ENCODE measurements around the gene LCE2A.
A peak's percentile ranks its signal among the peaks of the same experiment; 100 is the strongest.
"Not testable (repeated sequence)": the region's sequence is repeated elsewhere in the genome, so short reads cannot be mapped to it uniquely, and the experiment has no call there.

The LCE2A gene

DNA sequence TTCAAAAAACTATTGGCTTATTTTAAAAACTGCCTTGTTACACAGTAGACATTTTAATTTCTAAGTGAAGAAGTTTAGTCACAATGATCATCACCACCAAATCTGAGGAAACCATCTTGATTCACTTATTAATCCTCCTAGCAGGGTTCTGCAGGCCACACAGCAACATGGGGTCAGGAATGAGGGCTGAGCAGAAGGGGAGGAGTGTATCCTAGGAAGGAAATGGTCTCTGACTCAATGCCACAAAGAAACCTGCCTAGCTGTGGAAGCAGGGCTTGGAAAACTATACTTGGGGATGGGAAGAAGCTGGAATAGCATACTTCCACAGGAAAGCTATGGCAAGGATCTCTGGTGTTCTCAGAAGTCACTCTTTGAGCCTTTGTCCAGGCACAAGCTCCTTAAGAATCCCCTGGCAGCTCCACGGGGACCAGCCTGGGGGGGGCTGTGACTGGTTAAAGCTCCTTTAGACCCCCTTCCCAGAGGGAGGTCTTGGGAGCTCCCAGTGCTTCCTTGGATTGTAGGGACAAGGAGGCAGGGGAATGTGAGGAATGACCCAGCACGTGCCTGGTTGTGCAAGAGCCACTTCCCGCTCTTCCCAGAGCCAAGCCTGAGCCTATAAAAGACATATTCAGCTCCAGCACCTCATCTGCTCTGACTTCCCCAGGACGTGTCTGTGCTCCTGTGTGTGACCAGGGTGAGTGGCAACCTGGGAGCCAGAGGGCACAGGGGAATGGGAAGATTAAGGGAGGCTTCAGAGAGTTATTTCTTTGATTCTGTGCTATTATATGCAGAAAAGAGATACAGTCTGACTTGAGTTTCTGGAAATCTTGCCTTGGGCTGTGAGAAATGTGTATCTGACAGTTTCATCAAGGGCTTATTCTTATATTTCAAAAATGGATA lies at the start of gene LCE2A:
Gene LCE2A (plus strand): TSS at position 645 of the 900 bp plus-strand sequence. CDS start 557 bp downstream, outside the sequence.
- TF ChIP-seq, protein P1, sequence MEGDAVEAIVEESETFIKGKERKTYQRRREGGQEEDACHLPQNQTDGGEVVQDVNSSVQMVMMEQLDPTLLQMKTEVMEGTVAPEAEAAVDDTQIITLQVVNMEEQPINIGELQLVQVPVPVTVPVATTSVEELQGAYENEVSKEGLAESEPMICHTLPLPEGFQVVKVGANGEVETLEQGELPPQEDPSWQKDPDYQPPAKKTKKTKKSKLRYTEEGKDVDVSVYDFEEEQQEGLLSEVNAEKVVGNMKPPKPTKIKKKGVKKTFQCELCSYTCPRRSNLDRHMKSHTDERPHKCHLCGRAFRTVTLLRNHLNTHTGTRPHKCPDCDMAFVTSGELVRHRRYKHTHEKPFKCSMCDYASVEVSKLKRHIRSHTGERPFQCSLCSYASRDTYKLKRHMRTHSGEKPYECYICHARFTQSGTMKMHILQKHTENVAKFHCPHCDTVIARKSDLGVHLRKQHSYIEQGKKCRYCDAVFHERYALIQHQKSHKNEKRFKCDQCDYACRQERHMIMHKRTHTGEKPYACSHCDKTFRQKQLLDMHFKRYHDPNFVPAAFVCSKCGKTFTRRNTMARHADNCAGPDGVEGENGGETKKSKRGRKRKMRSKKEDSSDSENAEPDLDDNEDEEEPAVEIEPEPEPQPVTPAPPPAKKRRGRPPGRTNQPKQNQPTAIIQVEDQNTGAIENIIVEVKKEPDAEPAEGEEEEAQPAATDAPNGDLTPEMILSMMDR (conservative IDR thresholded peaks at IDR 0.05): no peak
- TF ChIP-seq ZFX (IDR thresholded peaks at IDR 0.05): no peak
- H3K27ac ChIP-seq: no peak within 1 kb of the TSS

DNA sequence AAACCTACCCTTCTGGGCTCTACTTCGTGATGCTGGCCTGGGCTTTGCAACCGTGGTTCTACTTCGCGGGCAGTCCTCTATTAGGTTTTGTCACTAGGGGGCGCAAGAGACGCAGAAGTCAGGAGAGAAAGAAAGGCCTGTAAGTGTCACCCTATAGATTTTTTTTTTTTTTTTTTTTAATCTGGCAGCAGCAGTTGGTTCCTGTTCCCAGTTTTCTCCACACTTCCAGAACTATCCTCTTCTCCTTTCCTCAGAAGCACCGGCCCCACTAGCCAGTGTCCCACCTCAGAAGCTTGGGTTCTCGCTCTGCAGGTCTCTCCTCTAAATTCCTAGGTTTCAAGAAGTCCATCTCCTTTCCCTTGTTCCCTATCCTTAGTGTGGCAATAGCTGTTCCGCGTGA lies 44.0 kb upstream of the LCE2A start:
- no peak overlapping the region for H3K27ac ChIP-seq
- TF ChIP-seq, protein P1 (conservative IDR thresholded peaks at IDR 0.05): peak; percentile 94
- no peak for TF ChIP-seq ZFX (IDR thresholded peaks at IDR 0.05)

DNA sequence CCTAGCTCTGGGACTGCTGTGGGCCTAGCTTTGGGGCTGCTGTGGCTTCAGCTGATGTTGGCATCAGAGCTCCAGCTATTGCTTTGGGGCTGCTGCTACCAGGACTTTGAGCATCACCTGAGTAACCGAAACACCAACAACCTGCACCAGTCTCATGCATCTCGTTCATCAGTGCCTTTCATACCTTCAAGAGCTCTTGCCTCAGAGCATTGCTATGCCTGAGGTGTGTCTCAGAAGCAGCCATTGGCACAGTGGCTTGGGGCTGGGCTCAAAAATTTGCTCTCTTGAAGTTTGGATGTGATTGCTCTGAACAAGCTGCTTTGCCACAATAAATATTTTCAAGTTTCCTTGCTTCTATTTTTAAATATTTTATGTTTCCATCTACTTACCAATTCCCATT lies 41.7 kb upstream of the LCE2A start:
- TF ChIP-seq, protein P1 (conservative IDR thresholded peaks at IDR 0.05): no peak
- no peak for TF ChIP-seq ZFX (IDR thresholded peaks at IDR 0.05)

GRCh38 chr1:152657677-152658076 lies 40.5 kb upstream of the LCE2A start:
- no peak overlapping the region for H3K27ac ChIP-seq
- TF ChIP-seq ZFX (IDR thresholded peaks at IDR 0.05): no peak
- TF ChIP-seq, protein P1 (conservative IDR thresholded peaks at IDR 0.05): no peak

More for the DNA sequence above, 41.7 kb upstream of the LCE2A start:
- H3K27ac ChIP-seq: no peak overlapping the region

DNA sequence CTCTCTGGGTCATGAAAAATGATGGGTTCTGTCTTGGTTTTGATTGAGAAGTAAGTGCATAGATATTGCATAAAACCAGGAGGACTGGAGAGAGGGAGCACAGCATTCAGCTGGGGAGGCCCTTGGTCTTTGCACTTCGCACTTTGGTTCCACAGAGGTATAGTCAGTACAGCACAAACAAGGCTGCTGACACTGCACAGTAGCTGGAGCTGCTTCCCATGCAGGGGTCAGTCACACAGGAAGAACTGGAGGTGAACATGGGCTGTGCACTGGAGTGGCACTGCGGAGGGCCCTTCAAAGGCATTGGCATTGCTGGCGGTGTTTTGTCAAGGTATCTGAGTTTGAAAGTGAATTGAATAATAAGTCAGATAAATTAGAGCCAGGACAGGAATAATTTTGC lies 39.5 kb upstream of the LCE2A start:
- no peak overlapping the region for H3K27ac ChIP-seq
- no peak for TF ChIP-seq ZFX (IDR thresholded peaks at IDR 0.05)
- TF ChIP-seq, protein P1 (conservative IDR thresholded peaks at IDR 0.05): no peak

DNA sequence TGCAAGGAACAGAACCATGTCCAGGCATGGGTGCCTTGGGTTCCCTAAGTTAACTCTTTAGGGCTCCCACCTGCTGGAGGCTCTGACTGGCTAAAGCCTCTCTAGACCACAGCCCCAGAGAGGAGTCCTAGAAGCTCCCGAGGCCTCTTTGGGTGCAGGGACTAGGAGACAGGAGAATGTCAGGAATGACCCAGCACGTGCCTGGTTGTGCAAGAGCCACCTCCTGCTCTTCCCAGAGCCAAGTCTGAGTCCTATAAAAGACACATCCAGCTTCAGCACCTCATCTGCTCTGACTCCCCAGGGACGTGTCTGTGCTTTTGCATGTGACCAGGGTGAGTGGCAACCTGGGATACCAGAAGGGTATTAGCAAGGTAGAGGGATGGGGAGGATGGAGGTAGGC lies 35.0 kb upstream of the LCE2A start, which contains the start of gene LCE2D:
Gene LCE2D (plus strand): TSS at position 283 of the 400 bp plus-strand sequence. CDS start 726 bp downstream, outside the sequence.
- TF ChIP-seq, protein P1 (conservative IDR thresholded peaks at IDR 0.05): no peak
- no peak for TF ChIP-seq ZFX (IDR thresholded peaks at IDR 0.05)
- H3K27ac ChIP-seq: no peak within 1 kb of the TSS

- H3K27ac ChIP-seq: not testable (repeated sequence)
These were observed 32.0 kb upstream of the LCE2A start for GRCh38 chr1:152666171-152666570.

Measured in C4-2B (cell line).